H1 (cell line): ENCODE measurements around the gene LRRFIP1. TPM values are rescaled to one million over a fixed set of nuclear protein-coding genes. Genes with fewer than 3 reads are reported as not detected.

ENCODE experiments used
- CTCF ChIA-PET: fragments of 300-600 bp; sonication (Branson Sonifier 250); formaldehyde crosslinking; loops from one replicate; lab custom pipeline; 2021; ENCODE audit not compliant: partially characterized antibody; lab: Charles Lee
- POLR2A ChIA-PET: fragments of 300-600 bp; sonication (Branson Sonifier 250); formaldehyde crosslinking; loops from one replicate; lab custom pipeline; 2021; ENCODE audit warnings: inconsistent platforms; ENCODE audit not compliant: partially characterized antibody; lab: Charles Lee
- DNase-seq, 2 experiments: peaks; one replicate each; pipeline versions ENCODE4 v3.0.0 to v3.0.0-alpha.2; 2010 to 2022; ENCODE audit warnings: low spot score in 2 of 2, low read depth in 1 of 2, mixed read lengths in 1 of 2
- FAIRE-seq: peaks from 2 replicates; lab custom pipeline; 2011; peaks lifted over from hg19 to GRCh38; lab: Jason Lieb, UNC
- H2AFZ ChIP-seq: 2 replicates; pipeline ENCODE4 v1.8.1; 2012; ENCODE audit warnings: low read length, inconsistent platforms
- H2AK5ac ChIP-seq: 2 replicates; pipeline ENCODE4 v1.6.1; 2013; ENCODE audit warnings: low read depth, low read length
- H2BK120ac ChIP-seq: replicated peaks from 2 replicates; pipeline ENCODE3; 2013; ENCODE audit warnings: low read depth, low read length, inconsistent platforms
- H2BK12ac ChIP-seq: 2 replicates; pipeline ENCODE4 v1.6.1; 2013; ENCODE audit warnings: low read depth, low read length
- H2BK15ac ChIP-seq: 2 replicates; pipeline ENCODE4 v1.6.1; 2013; ENCODE audit warnings: low read length
- H2BK20ac ChIP-seq: 2 replicates; pipeline ENCODE4 v1.6.1; 2013; ENCODE audit warnings: low read length
- H2BK5ac ChIP-seq: 2 replicates; pipeline ENCODE4 v1.6.1; 2013; ENCODE audit warnings: low read depth, low read length
- H3K14ac ChIP-seq: 2 replicates; pipeline ENCODE4 v1.6.1; 2013; ENCODE audit warnings: inconsistent platforms; ENCODE audit not compliant: insufficient read length
- H3K18ac ChIP-seq: 2 replicates; pipeline ENCODE4 v1.6.1; 2013; ENCODE audit warnings: low read length; ENCODE audit errors: extremely low read depth
- H3K23ac ChIP-seq: 2 replicates; pipeline ENCODE4 v1.6.1; 2013; ENCODE audit warnings: inconsistent platforms; ENCODE audit not compliant: insufficient read length
- H3K23me2 ChIP-seq: 2 replicates; pipeline ENCODE4 v1.6.1; 2013; ENCODE audit warnings: low read depth, low read length
- H3K27ac ChIP-seq: 2 replicates; pipeline ENCODE4 v1.6.1; 2011; ENCODE audit warnings: low read depth, low read length, inconsistent platforms
- H3K27me3 ChIP-seq, 4 experiments: replicated peaks in 1 of 4; 1 replicate in 1 of 4; 2 replicates in 3 of 4; pipeline versions ENCODE4 v1.6.1 to v1.8.1; 2011 to 2013; ENCODE audit warnings: low read length in 3 of 4, mild to moderate bottlenecking in 3 of 4, inconsistent platforms in 2 of 4, mixed read lengths in 2 of 4, moderate library complexity in 1 of 4; ENCODE audit not compliant: control insufficient read depth in 3 of 4, insufficient read depth in 3 of 4; ENCODE audit errors: extremely low read depth in 1 of 4
- H3K36me3 ChIP-seq, 4 experiments: 2 replicates each; pipeline versions ENCODE4 v1.6.1 to v1.8.1; 2011 to 2013; ENCODE audit warnings: mild to moderate bottlenecking in 4 of 4, low read length in 3 of 4, moderate library complexity in 2 of 4, control low read depth in 1 of 4, inconsistent platforms in 1 of 4; ENCODE audit not compliant: insufficient read depth in 4 of 4, control insufficient read depth in 2 of 4
- H3K4ac ChIP-seq: replicated peaks from 2 replicates; pipeline ENCODE3; 2013; ENCODE audit warnings: low read length, low read depth, mixed read lengths, inconsistent platforms; ENCODE audit not compliant: insufficient read length
- H3K4me1 ChIP-seq, 4 experiments: replicated peaks in 1 of 4; 1 replicate in 1 of 4; 2 replicates in 3 of 4; pipeline versions ENCODE4 v1.6.1 to v1.8.1; 2011 to 2013; ENCODE audit warnings: low read length in 3 of 4, inconsistent platforms in 2 of 4, mixed read lengths in 1 of 4; ENCODE audit not compliant: insufficient read depth in 4 of 4, control insufficient read depth in 3 of 4
- H3K4me2 ChIP-seq, 2 experiments: 2 replicates each; pipeline versions ENCODE4 v1.6.1 to v1.8.1; 2011 to 2013; ENCODE audit warnings: low read depth in 2 of 2, low read length in 2 of 2, control low read depth in 1 of 2, inconsistent platforms in 1 of 2, mild to moderate bottlenecking in 1 of 2; ENCODE audit not compliant: insufficient read depth in 1 of 2
- H3K4me3 ChIP-seq, 4 experiments: fragments of 200-600, 300-600 bp in 1 of 4; sonication (generic), shearing (Covaris generic), sonication (Bioruptor Twin) in 1 of 4; 2 replicates each; pipeline versions ENCODE4 v1.5.1 to v1.8.1; 2011 to 2016; ENCODE audit warnings: low read length in 4 of 4, low read depth in 3 of 4, control low read depth in 2 of 4, inconsistent platforms in 2 of 4, mild to moderate bottlenecking in 2 of 4, mixed read lengths in 1 of 4, moderate library complexity in 1 of 4; ENCODE audit not compliant: insufficient read depth in 2 of 4; ENCODE audit errors: extremely low read depth in 1 of 4
- H3K56ac ChIP-seq: replicated peaks from 2 replicates; pipeline ENCODE3; 2013; ENCODE audit warnings: low read depth, mild to moderate bottlenecking, mixed read lengths, low read length, inconsistent platforms; ENCODE audit not compliant: insufficient read length
- H3K79me1 ChIP-seq: 2 replicates; pipeline ENCODE4 v1.6.1; 2013; ENCODE audit warnings: low read depth, low read length, control low read depth
- H3K79me2 ChIP-seq, 2 experiments: 2 replicates each; pipeline versions ENCODE4 v1.6.1 to v1.8.1; 2012 to 2013; ENCODE audit warnings: low read length in 2 of 2, mild to moderate bottlenecking in 2 of 2, inconsistent platforms in 1 of 2; ENCODE audit not compliant: insufficient read depth in 2 of 2, control insufficient read depth in 1 of 2
- H3K9ac ChIP-seq, 4 experiments: replicated peaks in 1 of 4; 1 replicate in 1 of 4; 2 replicates in 3 of 4; pipeline versions ENCODE4 v1.6.1 to v1.8.1; 2011 to 2013; ENCODE audit warnings: low read depth in 3 of 4, low read length in 3 of 4, control low read depth in 2 of 4, mild to moderate bottlenecking in 2 of 4, moderate library complexity in 2 of 4, inconsistent platforms in 1 of 4; ENCODE audit errors: extremely low read depth in 1 of 4
- H3K9me3 ChIP-seq, 2 experiments: 2 replicates each; pipeline versions ENCODE4 v1.6.1 to v1.8.1; 2012 to 2013; ENCODE audit warnings: mild to moderate bottlenecking in 2 of 2, moderate library complexity in 2 of 2, control low read depth in 1 of 2, inconsistent platforms in 1 of 2, low read depth in 1 of 2, low read length in 1 of 2, mixed read lengths in 1 of 2; ENCODE audit not compliant: insufficient read depth in 2 of 2
- H4K20me1 ChIP-seq, 2 experiments: replicated peaks in 1 of 2; 2 replicates each; pipeline versions ENCODE3 to v1.8.1; 2011 to 2013; ENCODE audit warnings: inconsistent platforms in 2 of 2, low read length in 2 of 2, mild to moderate bottlenecking in 1 of 2; ENCODE audit not compliant: insufficient read depth in 2 of 2, control insufficient read depth in 1 of 2
- H4K5ac ChIP-seq: 2 replicates; pipeline ENCODE4 v1.6.1; 2013; ENCODE audit warnings: low read length, low read depth, mixed read lengths, inconsistent platforms; ENCODE audit not compliant: insufficient read length
- H4K8ac ChIP-seq: 2 replicates; pipeline ENCODE4 v1.8.0; 2013; ENCODE audit warnings: mild to moderate bottlenecking, moderate library complexity, low read length, inconsistent platforms; ENCODE audit not compliant: insufficient read depth; ENCODE audit errors: extremely low read depth
- H4K91ac ChIP-seq: replicated peaks from 2 replicates; pipeline ENCODE3; 2013; ENCODE audit warnings: low read length, mixed read lengths, inconsistent platforms; ENCODE audit not compliant: insufficient read length
- BCL11A ChIP-seq, 2 experiments: IDR thresholded peaks; one replicate each; pipeline ENCODE4 v1.6.1; 2011; ENCODE audit warnings: low read depth in 2 of 2, low read length in 2 of 2, mild to moderate bottlenecking in 2 of 2
- BRCA1 ChIP-seq: IDR thresholded peaks from 2 replicates; pipeline ENCODE4 v1.6.1; 2012; ENCODE audit warnings: low read depth, low read length, improper control_type of control experiment
- JUND ChIP-seq: IDR thresholded peaks from 2 replicates; pipeline ENCODE4 v1.6.1; 2011; ENCODE audit warnings: mild to moderate bottlenecking, improper control_type of control experiment, low read length
- KDM5A ChIP-seq: fragments of 200-600 bp; IDR thresholded peaks from 2 replicates; pipeline ENCODE4 v1.7.1; 2012; ENCODE audit warnings: mild to moderate bottlenecking, low read length, inconsistent platforms, mixed read lengths
- POLR2A ChIP-seq, 2 experiments: IDR thresholded peaks; 1 replicate in 1 of 2; 2 replicates in 1 of 2; pipeline ENCODE4 v1.6.1; 2011; ENCODE audit warnings: low read depth in 2 of 2, low read length in 2 of 2, mild to moderate bottlenecking in 2 of 2; ENCODE audit errors: control extremely low read depth in 1 of 2
- SP1 ChIP-seq: IDR thresholded peaks from 2 replicates; pipeline ENCODE4 v1.6.1; 2011; ENCODE audit warnings: low read depth, low read length
- TAF7 ChIP-seq: optimal IDR thresholded peaks from 2 replicates; pipeline ENCODE3; 2011; ENCODE audit warnings: low read depth, mild to moderate bottlenecking, inconsistent platforms, low read length, moderate library complexity, borderline replicate concordance
- TCF12 ChIP-seq: IDR thresholded peaks from 2 replicates; pipeline ENCODE4 v1.6.1; 2011; ENCODE audit warnings: low read depth, mild to moderate bottlenecking, low read length
- WGBS, 2 experiments: shearing (Covaris generic) in 1 of 2; methylation state at CpG; one replicate each; pipeline versions ENCODE4 v1.1.6 to v1.1.7; 2013 to 2015; ENCODE audit warnings: low lambda C conversion rate in 2 of 2, mixed read lengths in 2 of 2, inconsistent platforms in 1 of 2, low coverage in 1 of 2, missing lambda C conversion rate in 1 of 2; ENCODE audit not compliant: insufficient replicate concordance in 2 of 2, insufficient coverage in 1 of 2, insufficient read length in 1 of 2; ENCODE audit errors: extremely low coverage in 1 of 2, missing lambda C conversion rate in 1 of 2; 5-methylcytosine and 5-hydroxymethylcytosine counted together
- polyA plus RNA-seq, 7 experiments: library from polyadenylated mRNA; depleted of rRNA in 3 of 7; stranded (reverse) in 5 of 7; unstranded in 2 of 7; fragments of >200 nt in 5 of 7; fragments of 200-250 nt in 2 of 7; gene quantifications; 1 replicate in 5 of 7; 2 replicates in 1 of 7; 4 replicates in 1 of 7; pipeline versions ENCODE4 v1.2.1 to v1.2.3, GENCODE V29; 2011 to 2013; ENCODE audit warnings: missing spikeins in 2 of 7, mixed read lengths in 2 of 7
- total RNA-seq: library from RNA; stranded (reverse); fragmentation: NEBNext Ultra II Directional; extraction: Animal tissue kit (Norgen Biotek cat#: 25700); gene quantifications from 2 replicates; pipeline ENCODE4 v1.2.1, GENCODE V29; 2021

The LRRFIP1 gene
- total and polyA plus RNA-seq, 2 of the 8 experiments (the other 6 are each of a cell fraction or from before 2014, with no cell fraction given) = 12.1 to 75.8 TPM

- H2BK15ac ChIP-seq = no peak overlapping the region
- H3K4me1 ChIP-seq = peaks cover 11 to 29% (median 15%) of the 10 kb centered on the region in 4 experiments
- no peak overlapping the region for H3K27ac ChIP-seq
- POLR2A ChIA-PET = interaction anchor here (1.2 to 1.5 kb wide), 2 partner anchors 21 to 56 kb away, joined by 3 read pairs; no protein-coding TSS in a partner anchor
- H3K9me3 ChIP-seq = no peaks in the 10 kb centered on the region
- H3K79me2 ChIP-seq = no peaks in the 10 kb centered on the region
- H4K91ac ChIP-seq = no peak overlapping the region
- peaks cover 3% of the 10 kb centered on the region; the same call in 1 of the 2 replicates for H3K79me1 ChIP-seq
- no peak overlapping the region for H2AFZ ChIP-seq
- H2BK5ac ChIP-seq = no peak overlapping the region
- H4K8ac ChIP-seq = no peak overlapping the region
- CTCF ChIA-PET = interaction anchor here (0.6 to 9.6 kb wide), 13 partner anchors 13 to 227 kb away, joined by 3 to 130 read pairs (median 4); no protein-coding TSS in a partner anchor
- H3K18ac ChIP-seq = no peak overlapping the region
- H4K20me1 ChIP-seq = peaks cover 0 to 4% of the 10 kb centered on the region in 2 experiments
- H4K5ac ChIP-seq = no peak overlapping the region
- no peak overlapping the region for H3K4ac ChIP-seq
- H3K4me3 ChIP-seq = no peak overlapping the region
- H3K14ac ChIP-seq = no peak overlapping the region
- H3K23me2 ChIP-seq = peaks cover 2% of the 10 kb centered on the region; the same call in 1 of the 2 replicates
- no peak for FAIRE-seq
- no peak for DNase-seq
- no peak overlapping the region for H3K23ac ChIP-seq
- H3K4me2 ChIP-seq = no peak overlapping the region
- H2BK120ac ChIP-seq = no peak overlapping the region
- no peaks in the 10 kb centered on the region for H3K27me3 ChIP-seq
- TF ChIP-seq TAF7 (no peak), JUND (no peak), KDM5A (no peak), SP1 (no peak), POLR2A (IDR thresholded peaks at IDR 0.05; ENCODE audit: control extremely low read depth in 1 of 2, low read depth in 2 of 2, low read length in 2 of 2) (no peak), BRCA1 (no peak), TCF12 (no peak), BCL11A (IDR thresholded peaks at IDR 0.05; ENCODE audit: low read depth in 2 of 2, low read length in 2 of 2) (no peak)
- no peak overlapping the region for H3K56ac ChIP-seq
- H2BK20ac ChIP-seq = no peak overlapping the region
- H3K9ac ChIP-seq = no peak overlapping the region
- 93% methylated on average over 21 of the region's 21 CpGs; no CpG with 5 or more reads in 1 of the 2 experiments for WGBS, 2 experiments
- H2AK5ac ChIP-seq = no peak overlapping the region
- no peak overlapping the region for H2BK12ac ChIP-seq
- no peaks in the 10 kb centered on the region for H3K36me3 ChIP-seq
These were observed 42.4 kb downstream of the LRRFIP1 start for GRCh38 chr2:237669628-237670392.
